SK-N-SH treated with all-trans-retinoic acid at 6 μM for 48 hours (cell line): ENCODE results near the gene ZC3H8.

ENCODE experiments used
- ATAC-seq: fragments of 200-7000 bp; cut with Tn5 transposase; 3 replicates; pipeline ENCODE4 v1.9.1; 2020; ENCODE audit warnings: mild to moderate bottlenecking, moderate library complexity
- ARNTL ChIP-seq: fragments of 450-650 bp; formaldehyde crosslinking; IDR thresholded peaks from 2 replicates; pipeline ENCODE4 v1.5.0; 2020; ENCODE audit warnings: low read depth, mild to moderate bottlenecking, moderate library complexity, borderline replicate concordance
- BACH2 ChIP-seq: fragments of 250-450 bp; sonication (Bioruptor Pico); IDR thresholded peaks from 2 replicates; pipeline ENCODE4 v1.9.0; 2021; ENCODE audit warnings: mild to moderate bottlenecking, borderline replicate concordance
- CSDC2 ChIP-seq: fragments of 250-450 bp; sonication (Bioruptor Pico); IDR thresholded peaks from 2 replicates; pipeline ENCODE4 v1.5.0; 2020; ENCODE audit warnings: mild to moderate bottlenecking, moderate library complexity
- ESRRG ChIP-seq: fragments of 250-450 bp; sonication (Bioruptor Pico); IDR thresholded peaks from 2 replicates; pipeline ENCODE4 v1.6.1; 2021; ENCODE audit warnings: mild to moderate bottlenecking
- ISL1 ChIP-seq: fragments of 250-450 bp; sonication (Bioruptor Pico); IDR thresholded peaks from 2 replicates; pipeline ENCODE4 v2.1.2; 2022; ENCODE audit warnings: mild to moderate bottlenecking, moderate library complexity
- OSR1 ChIP-seq: fragments of 250-450 bp; sonication (Bioruptor Pico); IDR thresholded peaks from 2 replicates; pipeline ENCODE4 v1.8.0; 2022; ENCODE audit warnings: moderate library complexity, mild to moderate bottlenecking, inconsistent platforms
- PPARA ChIP-seq: fragments of 250-450 bp; sonication (Bioruptor Pico); IDR thresholded peaks from 2 replicates; pipeline ENCODE4 v1.5.0; 2020; ENCODE audit warnings: mild to moderate bottlenecking, borderline replicate concordance
- RARB ChIP-seq: fragments of 250-450 bp; sonication (Bioruptor Pico); IDR thresholded peaks from 2 replicates; pipeline ENCODE4 v1.8.0; 2021; ENCODE audit warnings: mild to moderate bottlenecking, moderate library complexity
- SNAI2 ChIP-seq: fragments of 250-450 bp; sonication (Bioruptor Pico); IDR thresholded peaks from 2 replicates; pipeline ENCODE4 v1.5.0; 2020; ENCODE audit warnings: mild to moderate bottlenecking, moderate library complexity
- TCF4 ChIP-seq: fragments of 250-450 bp; sonication (Bioruptor Pico); IDR thresholded peaks from 2 replicates; pipeline ENCODE4 v1.8.0; 2021; ENCODE audit warnings: mild to moderate bottlenecking, moderate library complexity, borderline replicate concordance
- TOX ChIP-seq: fragments of 250-450 bp; sonication (Bioruptor Pico); IDR thresholded peaks from 2 replicates; pipeline ENCODE4 v1.8.0; 2021; ENCODE audit warnings: mild to moderate bottlenecking, moderate library complexity, borderline replicate concordance
- ZC3H10 ChIP-seq: fragments of 250-450 bp; sonication (Bioruptor Pico); IDR thresholded peaks from 2 replicates; pipeline ENCODE4 v1.5.1; 2021; ENCODE audit warnings: mild to moderate bottlenecking, moderate library complexity
- ZFP30 ChIP-seq: fragments of 450-650 bp; formaldehyde crosslinking; IDR thresholded peaks from 2 replicates; pipeline ENCODE4 v1.5.0; 2022; ENCODE audit warnings: mild to moderate bottlenecking, moderate library complexity
- ZNF565 ChIP-seq: fragments of 450-650 bp; formaldehyde crosslinking; conservative IDR thresholded peaks from 2 replicates; pipeline ENCODE4 v1.5.0; 2020; ENCODE audit warnings: low read depth, mild to moderate bottlenecking, moderate library complexity
- ZNF8 ChIP-seq: fragments of 450-650 bp; formaldehyde crosslinking; IDR thresholded peaks from 2 replicates; pipeline ENCODE4 v1.5.0; 2020; ENCODE audit warnings: mild to moderate bottlenecking, moderate library complexity
- TF ChIP-seq, protein P1 (sequence below): fragments of 250-450 bp; sonication (Bioruptor Pico); IDR thresholded peaks from 2 replicates; pipeline ENCODE4 v1.5.1; 2021; ENCODE audit warnings: mild to moderate bottlenecking, moderate library complexity
- TF ChIP-seq, protein P2 (sequence below): fragments of 250-450 bp; sonication (Bioruptor Pico); IDR thresholded peaks from 2 replicates; pipeline ENCODE4 v1.5.0; 2020; ENCODE audit warnings: mild to moderate bottlenecking, moderate library complexity
- TF ChIP-seq, protein P3 (sequence below): fragments of 250-450 bp; sonication (Bioruptor Pico); IDR thresholded peaks from 2 replicates; pipeline ENCODE4 v1.8.0; 2020; ENCODE audit warnings: mild to moderate bottlenecking, moderate library complexity, borderline replicate concordance
- TF ChIP-seq, protein P4 (sequence below): fragments of 250-450 bp; sonication (Bioruptor Pico); IDR thresholded peaks from 2 replicates; pipeline ENCODE4 v1.8.0; 2021; ENCODE audit warnings: low read depth, mild to moderate bottlenecking, moderate library complexity, borderline replicate concordance

The ZC3H8 gene

DNA sequence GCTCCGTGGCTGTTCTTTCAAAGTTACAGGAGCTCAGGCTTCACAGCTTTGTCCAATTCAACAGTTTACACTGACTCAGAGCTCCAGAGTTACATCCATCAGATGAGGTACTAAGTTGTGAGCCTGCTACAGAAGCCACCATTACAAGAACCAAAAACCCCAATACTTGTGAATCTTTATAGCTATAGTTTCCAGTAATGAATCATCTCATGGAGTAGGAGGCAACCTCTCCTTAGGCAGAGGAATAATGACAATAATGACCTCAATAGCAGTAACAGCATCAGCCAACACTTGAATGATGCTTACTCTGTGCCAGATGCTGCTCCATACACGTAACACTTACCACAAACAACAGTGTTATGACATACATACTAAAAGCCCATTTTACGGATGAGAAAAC is 3.6 kb downstream of the ZC3H8 start:
- ATAC-seq, result no peak

DNA sequence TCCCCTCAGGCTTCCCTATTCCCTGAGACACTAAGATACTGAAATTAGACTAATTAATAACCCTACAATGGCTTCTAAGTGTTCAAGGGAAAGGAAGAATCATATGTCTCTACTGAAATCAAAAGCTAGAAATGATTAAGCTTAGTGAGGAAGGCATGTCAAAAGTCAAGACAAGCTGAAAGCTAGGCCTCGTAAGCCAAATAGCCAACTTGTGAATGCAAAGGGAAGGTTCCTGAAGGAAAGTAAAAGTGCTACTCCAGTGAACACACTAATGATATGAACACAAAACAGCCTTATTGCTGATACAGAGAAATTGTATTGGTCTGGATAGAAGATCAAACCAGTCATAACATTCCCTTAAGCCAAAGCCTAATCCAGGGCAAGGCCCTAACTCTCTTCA is 10.0 kb downstream of the ZC3H8 start:
- TF ChIP-seq, protein P1, sequence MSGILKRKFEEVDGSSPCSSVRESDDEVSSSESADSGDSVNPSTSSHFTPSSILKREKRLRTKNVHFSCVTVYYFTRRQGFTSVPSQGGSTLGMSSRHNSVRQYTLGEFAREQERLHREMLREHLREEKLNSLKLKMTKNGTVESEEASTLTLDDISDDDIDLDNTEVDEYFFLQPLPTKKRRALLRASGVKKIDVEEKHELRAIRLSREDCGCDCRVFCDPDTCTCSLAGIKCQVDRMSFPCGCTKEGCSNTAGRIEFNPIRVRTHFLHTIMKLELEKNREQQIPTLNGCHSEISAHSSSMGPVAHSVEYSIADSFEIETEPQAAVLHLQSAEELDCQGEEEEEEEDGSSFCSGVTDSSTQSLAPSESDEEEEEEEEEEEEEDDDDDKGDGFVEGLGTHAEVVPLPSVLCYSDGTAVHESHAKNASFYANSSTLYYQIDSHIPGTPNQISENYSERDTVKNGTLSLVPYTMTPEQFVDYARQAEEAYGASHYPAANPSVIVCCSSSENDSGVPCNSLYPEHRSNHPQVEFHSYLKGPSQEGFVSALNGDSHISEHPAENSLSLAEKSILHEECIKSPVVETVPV (CRISPR knock-in tag), result no peak
- ATAC-seq, result no peak

More for the DNA sequence above, 3.6 kb downstream of the ZC3H8 start:
- TF ChIP-seq ZC3H10 (no peak), TOX (CRISPR knock-in tag) (no peak), BACH2 (CRISPR knock-in tag) (no peak), ESRRG (CRISPR knock-in tag) (no peak)
- TF ChIP-seq, protein P2, sequence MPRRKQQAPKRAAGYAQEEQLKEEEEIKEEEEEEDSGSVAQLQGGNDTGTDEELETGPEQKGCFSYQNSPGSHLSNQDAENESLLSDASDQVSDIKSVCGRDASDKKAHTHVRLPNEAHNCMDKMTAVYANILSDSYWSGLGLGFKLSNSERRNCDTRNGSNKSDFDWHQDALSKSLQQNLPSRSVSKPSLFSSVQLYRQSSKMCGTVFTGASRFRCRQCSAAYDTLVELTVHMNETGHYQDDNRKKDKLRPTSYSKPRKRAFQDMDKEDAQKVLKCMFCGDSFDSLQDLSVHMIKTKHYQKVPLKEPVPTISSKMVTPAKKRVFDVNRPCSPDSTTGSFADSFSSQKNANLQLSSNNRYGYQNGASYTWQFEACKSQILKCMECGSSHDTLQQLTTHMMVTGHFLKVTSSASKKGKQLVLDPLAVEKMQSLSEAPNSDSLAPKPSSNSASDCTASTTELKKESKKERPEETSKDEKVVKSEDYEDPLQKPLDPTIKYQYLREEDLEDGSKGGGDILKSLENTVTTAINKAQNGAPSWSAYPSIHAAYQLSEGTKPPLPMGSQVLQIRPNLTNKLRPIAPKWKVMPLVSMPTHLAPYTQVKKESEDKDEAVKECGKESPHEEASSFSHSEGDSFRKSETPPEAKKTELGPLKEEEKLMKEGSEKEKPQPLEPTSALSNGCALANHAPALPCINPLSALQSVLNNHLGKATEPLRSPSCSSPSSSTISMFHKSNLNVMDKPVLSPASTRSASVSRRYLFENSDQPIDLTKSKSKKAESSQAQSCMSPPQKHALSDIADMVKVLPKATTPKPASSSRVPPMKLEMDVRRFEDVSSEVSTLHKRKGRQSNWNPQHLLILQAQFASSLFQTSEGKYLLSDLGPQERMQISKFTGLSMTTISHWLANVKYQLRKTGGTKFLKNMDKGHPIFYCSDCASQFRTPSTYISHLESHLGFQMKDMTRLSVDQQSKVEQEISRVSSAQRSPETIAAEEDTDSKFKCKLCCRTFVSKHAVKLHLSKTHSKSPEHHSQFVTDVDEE (CRISPR knock-in tag), result no peak
- TF ChIP-seq, protein P1 (CRISPR knock-in tag), result no peak

DNA sequence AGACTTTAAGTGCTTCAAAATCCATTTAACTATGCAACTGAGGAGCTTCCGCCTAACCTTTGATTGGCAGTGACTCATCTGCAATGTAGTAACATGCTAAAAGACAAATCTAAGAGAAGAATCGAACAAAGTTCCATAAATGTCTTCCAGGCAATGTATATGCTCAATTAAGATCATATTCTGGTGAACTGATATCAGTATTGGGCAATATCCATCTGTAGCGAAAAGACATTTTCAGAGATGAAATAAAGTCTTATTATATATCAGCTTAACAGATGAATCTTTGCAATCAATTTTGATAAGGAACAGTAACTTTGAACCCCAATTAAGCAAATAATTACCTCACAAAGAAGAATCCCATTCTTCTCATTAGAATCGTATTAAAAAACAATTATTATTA is 11.6 kb downstream of the ZC3H8 start:
- no peak for ATAC-seq
- no peak for TF ChIP-seq ZNF565 (CRISPR knock-in tag)
- no peak for TF ChIP-seq ARNTL (CRISPR knock-in tag)
- no peak for TF ChIP-seq RARB (CRISPR knock-in tag)
- TF ChIP-seq ZNF8 (CRISPR knock-in tag), result no peak
- no peak for TF ChIP-seq ESRRG (CRISPR knock-in tag)
- TF ChIP-seq, protein P1 (CRISPR knock-in tag), result no peak
- TF ChIP-seq, protein P3, sequence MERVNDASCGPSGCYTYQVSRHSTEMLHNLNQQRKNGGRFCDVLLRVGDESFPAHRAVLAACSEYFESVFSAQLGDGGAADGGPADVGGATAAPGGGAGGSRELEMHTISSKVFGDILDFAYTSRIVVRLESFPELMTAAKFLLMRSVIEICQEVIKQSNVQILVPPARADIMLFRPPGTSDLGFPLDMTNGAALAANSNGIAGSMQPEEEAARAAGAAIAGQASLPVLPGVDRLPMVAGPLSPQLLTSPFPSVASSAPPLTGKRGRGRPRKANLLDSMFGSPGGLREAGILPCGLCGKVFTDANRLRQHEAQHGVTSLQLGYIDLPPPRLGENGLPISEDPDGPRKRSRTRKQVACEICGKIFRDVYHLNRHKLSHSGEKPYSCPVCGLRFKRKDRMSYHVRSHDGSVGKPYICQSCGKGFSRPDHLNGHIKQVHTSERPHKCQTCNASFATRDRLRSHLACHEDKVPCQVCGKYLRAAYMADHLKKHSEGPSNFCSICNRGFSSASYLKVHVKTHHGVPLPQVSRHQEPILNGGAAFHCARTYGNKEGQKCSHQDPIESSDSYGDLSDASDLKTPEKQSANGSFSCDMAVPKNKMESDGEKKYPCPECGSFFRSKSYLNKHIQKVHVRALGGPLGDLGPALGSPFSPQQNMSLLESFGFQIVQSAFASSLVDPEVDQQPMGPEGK (CRISPR knock-in tag), result no peak
- TF ChIP-seq SNAI2 (CRISPR knock-in tag), result no peak
- no peak for TF ChIP-seq ZC3H10
- TF ChIP-seq BACH2 (CRISPR knock-in tag), result no peak
- no peak for TF ChIP-seq PPARA (CRISPR knock-in tag)
- TF ChIP-seq, protein P4, sequence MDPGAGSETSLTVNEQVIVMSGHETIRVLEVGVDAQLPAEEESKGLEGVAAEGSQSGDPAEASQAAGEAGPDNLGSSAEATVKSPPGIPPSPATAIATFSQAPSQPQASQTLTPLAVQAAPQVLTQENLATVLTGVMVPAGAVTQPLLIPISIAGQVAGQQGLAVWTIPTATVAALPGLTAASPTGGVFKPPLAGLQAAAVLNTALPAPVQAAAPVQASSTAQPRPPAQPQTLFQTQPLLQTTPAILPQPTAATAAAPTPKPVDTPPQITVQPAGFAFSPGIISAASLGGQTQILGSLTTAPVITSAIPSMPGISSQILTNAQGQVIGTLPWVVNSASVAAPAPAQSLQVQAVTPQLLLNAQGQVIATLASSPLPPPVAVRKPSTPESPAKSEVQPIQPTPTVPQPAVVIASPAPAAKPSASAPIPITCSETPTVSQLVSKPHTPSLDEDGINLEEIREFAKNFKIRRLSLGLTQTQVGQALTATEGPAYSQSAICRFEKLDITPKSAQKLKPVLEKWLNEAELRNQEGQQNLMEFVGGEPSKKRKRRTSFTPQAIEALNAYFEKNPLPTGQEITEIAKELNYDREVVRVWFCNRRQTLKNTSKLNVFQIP (CRISPR knock-in tag), result no peak

DNA sequence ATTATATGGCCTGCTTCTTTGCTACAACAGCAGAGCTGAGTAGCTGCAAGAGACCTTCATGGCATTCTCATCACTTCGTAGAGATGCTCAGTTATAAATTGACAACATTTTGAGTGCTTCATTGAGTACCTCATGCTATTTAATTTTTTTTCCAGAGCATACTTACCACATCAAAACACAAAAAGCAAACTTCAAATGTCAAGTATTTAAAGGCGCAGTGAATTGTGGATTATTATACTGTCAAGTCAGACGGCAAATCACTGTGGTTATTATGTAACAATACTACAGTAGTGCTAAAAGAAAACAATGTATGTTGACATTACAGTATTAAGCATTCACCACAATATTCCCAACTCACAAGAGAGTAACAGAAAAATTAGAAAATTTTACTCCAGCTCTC is 12.5 kb downstream of the ZC3H8 start:
- TF ChIP-seq ZFP30 (CRISPR knock-in tag), result no peak
- TF ChIP-seq CSDC2 (CRISPR knock-in tag), result no peak
- no peak for TF ChIP-seq OSR1 (CRISPR knock-in tag)
- no peak for TF ChIP-seq TCF4 (CRISPR knock-in tag)
- TF ChIP-seq ISL1 (CRISPR knock-in tag), result no peak
- TF ChIP-seq, protein P4 (CRISPR knock-in tag), result no peak
- no peak for ATAC-seq
